H1 (cell line): ENCODE data around the gene TMEM134. TPM values are rescaled to one million over a fixed set of nuclear protein-coding genes. Genes with fewer than 3 reads are reported as not detected.

ENCODE experiments used
- CTCF ChIA-PET: fragments of 300-600 bp; sonication (Branson Sonifier 250); formaldehyde crosslinking; loops from one replicate; lab custom pipeline; 2021; ENCODE audit not compliant: partially characterized antibody; lab: Charles Lee
- POLR2A ChIA-PET: fragments of 300-600 bp; sonication (Branson Sonifier 250); formaldehyde crosslinking; loops from one replicate; lab custom pipeline; 2021; ENCODE audit warnings: inconsistent platforms; ENCODE audit not compliant: partially characterized antibody; lab: Charles Lee
- DNase-seq, 2 experiments: peaks; one replicate each; pipeline versions ENCODE4 v3.0.0 to v3.0.0-alpha.2; 2010 to 2022; ENCODE audit warnings: low spot score in 2 of 2, low read depth in 1 of 2, mixed read lengths in 1 of 2
- FAIRE-seq: peaks from 2 replicates; lab custom pipeline; 2011; peaks lifted over from hg19 to GRCh38; lab: Jason Lieb, UNC
- H2AFZ ChIP-seq: 2 replicates; pipeline ENCODE4 v1.8.1; 2012; ENCODE audit warnings: low read length, inconsistent platforms
- H2AK5ac ChIP-seq: 2 replicates; pipeline ENCODE4 v1.6.1; 2013; ENCODE audit warnings: low read depth, low read length
- H2BK120ac ChIP-seq: replicated peaks from 2 replicates; pipeline ENCODE3; 2013; ENCODE audit warnings: low read depth, low read length, inconsistent platforms
- H2BK12ac ChIP-seq: 2 replicates; pipeline ENCODE4 v1.6.1; 2013; ENCODE audit warnings: low read depth, low read length
- H2BK15ac ChIP-seq: 2 replicates; pipeline ENCODE4 v1.6.1; 2013; ENCODE audit warnings: low read length
- H2BK20ac ChIP-seq: 2 replicates; pipeline ENCODE4 v1.6.1; 2013; ENCODE audit warnings: low read length
- H2BK5ac ChIP-seq: 2 replicates; pipeline ENCODE4 v1.6.1; 2013; ENCODE audit warnings: low read depth, low read length
- H3K14ac ChIP-seq: 2 replicates; pipeline ENCODE4 v1.6.1; 2013; ENCODE audit warnings: inconsistent platforms; ENCODE audit not compliant: insufficient read length
- H3K18ac ChIP-seq: 2 replicates; pipeline ENCODE4 v1.6.1; 2013; ENCODE audit warnings: low read length; ENCODE audit errors: extremely low read depth
- H3K23ac ChIP-seq: 2 replicates; pipeline ENCODE4 v1.6.1; 2013; ENCODE audit warnings: inconsistent platforms; ENCODE audit not compliant: insufficient read length
- H3K23me2 ChIP-seq: 2 replicates; pipeline ENCODE4 v1.6.1; 2013; ENCODE audit warnings: low read depth, low read length
- H3K27ac ChIP-seq: 2 replicates; pipeline ENCODE4 v1.6.1; 2011; ENCODE audit warnings: low read depth, low read length, inconsistent platforms
- H3K27me3 ChIP-seq, 4 experiments: replicated peaks in 1 of 4; 1 replicate in 1 of 4; 2 replicates in 3 of 4; pipeline versions ENCODE4 v1.6.1 to v1.8.1; 2011 to 2013; ENCODE audit warnings: low read length in 3 of 4, mild to moderate bottlenecking in 3 of 4, inconsistent platforms in 2 of 4, mixed read lengths in 2 of 4, moderate library complexity in 1 of 4; ENCODE audit not compliant: control insufficient read depth in 3 of 4, insufficient read depth in 3 of 4; ENCODE audit errors: extremely low read depth in 1 of 4
- H3K36me3 ChIP-seq, 4 experiments: 2 replicates each; pipeline versions ENCODE4 v1.6.1 to v1.8.1; 2011 to 2013; ENCODE audit warnings: mild to moderate bottlenecking in 4 of 4, low read length in 3 of 4, moderate library complexity in 2 of 4, control low read depth in 1 of 4, inconsistent platforms in 1 of 4; ENCODE audit not compliant: insufficient read depth in 4 of 4, control insufficient read depth in 2 of 4
- H3K4ac ChIP-seq: replicated peaks from 2 replicates; pipeline ENCODE3; 2013; ENCODE audit warnings: low read length, low read depth, mixed read lengths, inconsistent platforms; ENCODE audit not compliant: insufficient read length
- H3K4me1 ChIP-seq, 4 experiments: replicated peaks in 1 of 4; 1 replicate in 1 of 4; 2 replicates in 3 of 4; pipeline versions ENCODE4 v1.6.1 to v1.8.1; 2011 to 2013; ENCODE audit warnings: low read length in 3 of 4, inconsistent platforms in 2 of 4, mixed read lengths in 1 of 4; ENCODE audit not compliant: insufficient read depth in 4 of 4, control insufficient read depth in 3 of 4
- H3K4me2 ChIP-seq, 2 experiments: 2 replicates each; pipeline versions ENCODE4 v1.6.1 to v1.8.1; 2011 to 2013; ENCODE audit warnings: low read depth in 2 of 2, low read length in 2 of 2, control low read depth in 1 of 2, inconsistent platforms in 1 of 2, mild to moderate bottlenecking in 1 of 2; ENCODE audit not compliant: insufficient read depth in 1 of 2
- H3K4me3 ChIP-seq, 4 experiments: fragments of 200-600, 300-600 bp in 1 of 4; sonication (generic), shearing (Covaris generic), sonication (Bioruptor Twin) in 1 of 4; 2 replicates each; pipeline versions ENCODE4 v1.5.1 to v1.8.1; 2011 to 2016; ENCODE audit warnings: low read length in 4 of 4, low read depth in 3 of 4, control low read depth in 2 of 4, inconsistent platforms in 2 of 4, mild to moderate bottlenecking in 2 of 4, mixed read lengths in 1 of 4, moderate library complexity in 1 of 4; ENCODE audit not compliant: insufficient read depth in 2 of 4; ENCODE audit errors: extremely low read depth in 1 of 4
- H3K56ac ChIP-seq: replicated peaks from 2 replicates; pipeline ENCODE3; 2013; ENCODE audit warnings: low read depth, mild to moderate bottlenecking, mixed read lengths, low read length, inconsistent platforms; ENCODE audit not compliant: insufficient read length
- H3K79me1 ChIP-seq: 2 replicates; pipeline ENCODE4 v1.6.1; 2013; ENCODE audit warnings: low read depth, low read length, control low read depth
- H3K79me2 ChIP-seq, 2 experiments: 2 replicates each; pipeline versions ENCODE4 v1.6.1 to v1.8.1; 2012 to 2013; ENCODE audit warnings: low read length in 2 of 2, mild to moderate bottlenecking in 2 of 2, inconsistent platforms in 1 of 2; ENCODE audit not compliant: insufficient read depth in 2 of 2, control insufficient read depth in 1 of 2
- H3K9ac ChIP-seq, 4 experiments: replicated peaks in 1 of 4; 1 replicate in 1 of 4; 2 replicates in 3 of 4; pipeline versions ENCODE4 v1.6.1 to v1.8.1; 2011 to 2013; ENCODE audit warnings: low read depth in 3 of 4, low read length in 3 of 4, control low read depth in 2 of 4, mild to moderate bottlenecking in 2 of 4, moderate library complexity in 2 of 4, inconsistent platforms in 1 of 4; ENCODE audit errors: extremely low read depth in 1 of 4
- H3K9me3 ChIP-seq, 2 experiments: 2 replicates each; pipeline versions ENCODE4 v1.6.1 to v1.8.1; 2012 to 2013; ENCODE audit warnings: mild to moderate bottlenecking in 2 of 2, moderate library complexity in 2 of 2, control low read depth in 1 of 2, inconsistent platforms in 1 of 2, low read depth in 1 of 2, low read length in 1 of 2, mixed read lengths in 1 of 2; ENCODE audit not compliant: insufficient read depth in 2 of 2
- H4K20me1 ChIP-seq, 2 experiments: replicated peaks in 1 of 2; 2 replicates each; pipeline versions ENCODE3 to v1.8.1; 2011 to 2013; ENCODE audit warnings: inconsistent platforms in 2 of 2, low read length in 2 of 2, mild to moderate bottlenecking in 1 of 2; ENCODE audit not compliant: insufficient read depth in 2 of 2, control insufficient read depth in 1 of 2
- H4K5ac ChIP-seq: 2 replicates; pipeline ENCODE4 v1.6.1; 2013; ENCODE audit warnings: low read length, low read depth, mixed read lengths, inconsistent platforms; ENCODE audit not compliant: insufficient read length
- H4K8ac ChIP-seq: 2 replicates; pipeline ENCODE4 v1.8.0; 2013; ENCODE audit warnings: mild to moderate bottlenecking, moderate library complexity, low read length, inconsistent platforms; ENCODE audit not compliant: insufficient read depth; ENCODE audit errors: extremely low read depth
- H4K91ac ChIP-seq: replicated peaks from 2 replicates; pipeline ENCODE3; 2013; ENCODE audit warnings: low read length, mixed read lengths, inconsistent platforms; ENCODE audit not compliant: insufficient read length
- CEBPB ChIP-seq: IDR thresholded peaks from 2 replicates; pipeline ENCODE4 v1.6.1; 2012; ENCODE audit warnings: low read depth, low read length
- CHD1 ChIP-seq: IDR thresholded peaks from 2 replicates; pipeline ENCODE4 v1.6.1; 2012; ENCODE audit warnings: low read depth, low read length, improper control_type of control experiment
- CHD2 ChIP-seq: IDR thresholded peaks from 2 replicates; pipeline ENCODE4 v1.6.1; 2012; ENCODE audit warnings: low read length, improper control_type of control experiment
- HDAC2 ChIP-seq, 2 experiments: fragments of 300-600 bp in 1 of 2; sonication (generic) in 1 of 2; IDR thresholded peaks; 2 replicates each; pipeline ENCODE4 v1.6.1; 2011 to 2012; ENCODE audit warnings: low read depth in 2 of 2, low read length in 2 of 2, mild to moderate bottlenecking in 2 of 2, moderate library complexity in 2 of 2, borderline replicate concordance in 1 of 2, inconsistent platforms in 1 of 2
- SIX5 ChIP-seq: IDR thresholded peaks from 2 replicates; pipeline ENCODE4 v1.6.1; 2011; ENCODE audit warnings: mild to moderate bottlenecking, low read depth, low read length
- TEAD4 ChIP-seq: IDR thresholded peaks from 2 replicates; pipeline ENCODE4 v1.6.1; 2012; ENCODE audit warnings: low read depth, low read length, inconsistent platforms, mixed read lengths
- WGBS, 2 experiments: shearing (Covaris generic) in 1 of 2; methylation state at CpG; one replicate each; pipeline versions ENCODE4 v1.1.6 to v1.1.7; 2013 to 2015; ENCODE audit warnings: low lambda C conversion rate in 2 of 2, mixed read lengths in 2 of 2, inconsistent platforms in 1 of 2, low coverage in 1 of 2, missing lambda C conversion rate in 1 of 2; ENCODE audit not compliant: insufficient replicate concordance in 2 of 2, insufficient coverage in 1 of 2, insufficient read length in 1 of 2; ENCODE audit errors: extremely low coverage in 1 of 2, missing lambda C conversion rate in 1 of 2; 5-methylcytosine and 5-hydroxymethylcytosine counted together
- polyA plus RNA-seq, 7 experiments: library from polyadenylated mRNA; depleted of rRNA in 3 of 7; stranded (reverse) in 5 of 7; unstranded in 2 of 7; fragments of >200 nt in 5 of 7; fragments of 200-250 nt in 2 of 7; gene quantifications; 1 replicate in 5 of 7; 2 replicates in 1 of 7; 4 replicates in 1 of 7; pipeline versions ENCODE4 v1.2.1 to v1.2.3, GENCODE V29; 2011 to 2013; ENCODE audit warnings: missing spikeins in 2 of 7, mixed read lengths in 2 of 7
- total RNA-seq: library from RNA; stranded (reverse); fragmentation: NEBNext Ultra II Directional; extraction: Animal tissue kit (Norgen Biotek cat#: 25700); gene quantifications from 2 replicates; pipeline ENCODE4 v1.2.1, GENCODE V29; 2021

TMEM134 gene
- total and polyA plus RNA-seq, 2 of the 8 experiments (the other 6 are each of a cell fraction or from before 2014, with no cell fraction given), result 32.4 to 229 TPM

- Histone ChIP-seq H4K8ac (no peak overlapping the region), H3K4me2 (no peak overlapping the region), H4K91ac (no peak overlapping the region), H3K23ac (no peak overlapping the region), H2BK20ac (no peak overlapping the region), H3K56ac (no peak overlapping the region), H2BK12ac (no peak overlapping the region), H4K5ac (no peak overlapping the region), H2BK15ac (no peak overlapping the region), H3K14ac (no peak overlapping the region), H3K9ac (no peak overlapping the region), H2BK120ac (no peak overlapping the region), H2AFZ (no peak overlapping the region), H2AK5ac (no peak overlapping the region), H3K4ac (no peak overlapping the region), H3K27me3 (no peaks in the 10 kb centered on the region), H2BK5ac (no peak overlapping the region; the same call in 1 of the 2 replicates), H3K4me3 (no peak overlapping the region), H3K27ac (no peak overlapping the region), H3K23me2 (no peaks in the 10 kb centered on the region), H3K18ac (no peak overlapping the region), H3K9me3 (no peaks in the 10 kb centered on the region), H3K36me3 (peaks cover 6 to 25% (median 14%) of the 10 kb centered on the region in 4 experiments; a peak in 7 of 8 replicates), H3K79me2 (peaks cover 0 to under 1% of the 10 kb centered on the region in 2 experiments; a peak in 2 of 4 replicates), H3K79me1 (no peaks in the 10 kb centered on the region), H3K4me1 (peaks cover 0 to 17% (median 14%) of the 10 kb centered on the region in 4 experiments; a peak in 6 of 7 replicates), H4K20me1 (peaks cover 0 to 19% of the 10 kb centered on the region in 2 experiments)
- WGBS, 2 experiments, result 91% methylated on average over 22 of the region's 23 CpGs; no CpG with 5 or more reads in 1 of the 2 experiments
- no peak for DNase-seq
- ChIA-PET CTCF (no interaction called here), POLR2A (interaction anchor here (1.0 to 12.5 kb wide), 5 partner anchors 15 to 43 kb away, joined by 3 to 104 read pairs (median 4); partner anchors contain the start of genes CARNS1, PPP1CA and RAD9A)
- no peak for FAIRE-seq
- TF ChIP-seq CHD1, result no peak
- no peak for TF ChIP-seq HDAC2 (IDR thresholded peaks at IDR 0.05; ENCODE audit: borderline replicate concordance in 1 of 2, low read depth in 2 of 2, low read length in 2 of 2)
- TF ChIP-seq CHD2, result no peak
- no peak for TF ChIP-seq CEBPB
- no peak for TF ChIP-seq TEAD4
- TF ChIP-seq SIX5, result no peak
Measured at GRCh38 chr11:67434395-67434881, 34.6 kb downstream of the TMEM134 start.
